HepG2 (cell line): ENCODE results near the gene SFXN5.

Experiments
- CTCF ChIP-seq: sonication (generic); formaldehyde crosslinking; IDR thresholded peaks from 2 replicates; pipeline ENCODE4 v1.5.0; 2020; ENCODE audit warnings: mild to moderate bottlenecking, missing genetic modification reagents, moderate library complexity
- FOXO1 ChIP-seq: sonication (generic); formaldehyde crosslinking; IDR thresholded peaks from 2 replicates; pipeline ENCODE4 v1.4.0; 2020; ENCODE audit warnings: missing genetic modification reagents
- PRDM10 ChIP-seq: sonication (generic); formaldehyde crosslinking; IDR thresholded peaks from 2 replicates; pipeline ENCODE4 v1.4.0; 2020; ENCODE audit warnings: low read depth, missing genetic modification reagents
- REL ChIP-seq: sonication (generic); formaldehyde crosslinking; conservative IDR thresholded peaks from 2 replicates; pipeline ENCODE4 v1.8.0; 2022; ENCODE audit warnings: mild to moderate bottlenecking, missing genetic modification reagents, moderate library complexity
- SMAD3 ChIP-seq: sonication (generic); formaldehyde crosslinking; IDR thresholded peaks from 2 replicates; pipeline ENCODE4 v1.4.0; 2020; ENCODE audit warnings: missing genetic modification reagents
- THAP9 ChIP-seq: sonication (generic); formaldehyde crosslinking; IDR thresholded peaks from 2 replicates; pipeline ENCODE4; 2020; ENCODE audit warnings: missing genetic modification reagents, mild to moderate bottlenecking, borderline replicate concordance
- ZBTB20 ChIP-seq: sonication (generic); formaldehyde crosslinking; IDR thresholded peaks from 2 replicates; pipeline ENCODE4 v1.8.1; 2023; ENCODE audit warnings: missing genetic modification reagents, low read depth, mild to moderate bottlenecking, borderline replicate concordance
- ZBTB33 ChIP-seq: sonication (generic); formaldehyde crosslinking; IDR thresholded peaks from 2 replicates; pipeline ENCODE4 v1.4.0; 2020; ENCODE audit warnings: missing genetic modification reagents
- ZBTB7A ChIP-seq: sonication (generic); formaldehyde crosslinking; IDR thresholded peaks from 2 replicates; pipeline ENCODE4 v1.8.0; 2022; ENCODE audit warnings: mild to moderate bottlenecking, missing genetic modification reagents
- ZSCAN5A ChIP-seq: sonication (generic); formaldehyde crosslinking; IDR thresholded peaks from 2 replicates; pipeline ENCODE4 v1.8.0; 2022; ENCODE audit warnings: mild to moderate bottlenecking, missing genetic modification reagents, borderline replicate concordance

GRCh38 chr2:72914206-72914559 lies 157.3 kb downstream of the SFXN5 start:
- TF ChIP-seq REL, result no peak
- TF ChIP-seq FOXO1 (CRISPR knock-in tag), result no peak
- TF ChIP-seq ZBTB20 (CRISPR knock-in tag), result no peak
- no peak for TF ChIP-seq CTCF (CRISPR knock-in tag)
- TF ChIP-seq THAP9 (CRISPR knock-in tag), result no peak
- no peak for TF ChIP-seq ZSCAN5A (CRISPR knock-in tag)
- TF ChIP-seq SMAD3 (CRISPR knock-in tag), result no peak
- no peak for TF ChIP-seq ZBTB7A
- no peak for TF ChIP-seq ZBTB33 (CRISPR knock-in tag)
- TF ChIP-seq PRDM10 (CRISPR knock-in tag), result no peak
